ENCODE measurements around the gene CD52.

DNA sequence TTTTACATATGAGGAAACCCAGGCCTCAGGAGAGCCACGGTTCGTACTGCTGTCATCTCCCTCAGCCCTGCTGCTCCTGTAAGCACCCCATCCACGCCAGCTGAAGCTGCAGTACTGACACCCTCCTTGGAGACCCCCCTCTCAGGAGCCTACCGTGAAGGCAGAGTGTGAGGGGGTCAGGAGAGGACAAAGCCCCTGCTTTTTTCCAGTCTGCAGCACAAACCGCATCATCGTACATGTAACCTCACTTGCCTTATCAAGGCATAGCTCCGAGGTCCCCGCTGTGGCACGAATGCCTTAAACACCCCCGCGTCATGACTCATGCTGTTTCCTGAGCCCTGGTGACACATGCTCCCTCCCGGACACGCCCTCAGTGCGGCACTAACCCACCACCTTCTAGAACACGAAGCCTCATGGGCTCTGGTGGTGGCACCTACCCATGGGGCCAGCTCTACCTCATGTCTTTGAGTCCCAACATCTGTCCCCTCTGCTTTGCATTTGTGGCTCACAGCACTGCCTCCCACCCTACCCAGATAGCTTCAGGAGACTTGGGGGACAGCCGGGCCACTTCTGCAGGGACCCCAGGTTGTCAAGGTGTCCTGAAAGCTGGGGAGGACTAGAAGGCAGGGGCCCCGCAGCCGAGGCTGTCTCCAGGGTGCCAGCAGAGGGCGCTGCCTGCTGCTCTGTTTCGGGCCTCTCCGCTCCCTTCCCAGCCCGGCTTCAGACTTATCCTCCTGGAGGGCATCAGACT is 33.0 kb upstream of the CD52 start:
- TF ChIP-seq CTCF (IDR thresholded peaks at IDR 0.05), result peak; percentile 86
- TF ChIP-seq TEAD4 (CRISPR knock-in tag; IDR thresholded peaks at IDR 0.05), result no peak
- no peak for TF ChIP-seq TP53 (CRISPR knock-in tag; IDR thresholded peaks at IDR 0.05)
- no peak for TF ChIP-seq ZNF263 (CRISPR knock-in tag; IDR thresholded peaks at IDR 0.05; ENCODE audit: low read depth)
- TF ChIP-seq, protein P1, sequence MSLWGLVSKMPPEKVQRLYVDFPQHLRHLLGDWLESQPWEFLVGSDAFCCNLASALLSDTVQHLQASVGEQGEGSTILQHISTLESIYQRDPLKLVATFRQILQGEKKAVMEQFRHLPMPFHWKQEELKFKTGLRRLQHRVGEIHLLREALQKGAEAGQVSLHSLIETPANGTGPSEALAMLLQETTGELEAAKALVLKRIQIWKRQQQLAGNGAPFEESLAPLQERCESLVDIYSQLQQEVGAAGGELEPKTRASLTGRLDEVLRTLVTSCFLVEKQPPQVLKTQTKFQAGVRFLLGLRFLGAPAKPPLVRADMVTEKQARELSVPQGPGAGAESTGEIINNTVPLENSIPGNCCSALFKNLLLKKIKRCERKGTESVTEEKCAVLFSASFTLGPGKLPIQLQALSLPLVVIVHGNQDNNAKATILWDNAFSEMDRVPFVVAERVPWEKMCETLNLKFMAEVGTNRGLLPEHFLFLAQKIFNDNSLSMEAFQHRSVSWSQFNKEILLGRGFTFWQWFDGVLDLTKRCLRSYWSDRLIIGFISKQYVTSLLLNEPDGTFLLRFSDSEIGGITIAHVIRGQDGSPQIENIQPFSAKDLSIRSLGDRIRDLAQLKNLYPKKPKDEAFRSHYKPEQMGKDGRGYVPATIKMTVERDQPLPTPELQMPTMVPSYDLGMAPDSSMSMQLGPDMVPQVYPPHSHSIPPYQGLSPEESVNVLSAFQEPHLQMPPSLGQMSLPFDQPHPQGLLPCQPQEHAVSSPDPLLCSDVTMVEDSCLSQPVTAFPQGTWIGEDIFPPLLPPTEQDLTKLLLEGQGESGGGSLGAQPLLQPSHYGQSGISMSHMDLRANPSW (CRISPR knock-in tag; conservative IDR thresholded peaks at IDR 0.05; ENCODE audit: low read depth), result no peak
- no peak for TF ChIP-seq TCF7 (CRISPR knock-in tag; IDR thresholded peaks at IDR 0.05; ENCODE audit: low read depth)
- TF ChIP-seq TEAD1 (CRISPR knock-in tag; IDR thresholded peaks at IDR 0.05), result no peak
- TF ChIP-seq ETV6 (CRISPR knock-in tag; IDR thresholded peaks at IDR 0.05), result no peak
- TF ChIP-seq ZNF232 (CRISPR knock-in tag; IDR thresholded peaks at IDR 0.05), result no peak

Measured in WTC11 (cell line).